Adrenal gland (tissue), 12 donors: ENCODE data around the gene CDK6. TPM values are rescaled to one million over a fixed set of nuclear protein-coding genes. Genes with fewer than 3 reads are reported as not detected.

Experiments used
- DNase-seq, 7 donors: peaks; one replicate each; pipeline ENCODE4 v3.0.0-alpha.2; 2019 to 2020
- H3K27ac ChIP-seq, 5 donors: fragments of 200-600 bp; sonication (generic) in 4 of 5; 1 replicate in 3 of 5; 2 replicates in 2 of 5; pipeline versions ENCODE4 v1.5.1 to v1.8.0; 2016 to 2020; ENCODE audit warnings: mild to moderate bottlenecking in 1 of 5
- H3K27me3 ChIP-seq: fragments of 200-600 bp; 2 replicates; pipeline ENCODE4 v1.8.0; 2021
- H3K36me3 ChIP-seq, 2 donors: fragments of 200-600 bp; replicated peaks in 1 of 2; 1 replicate in 1 of 2; 2 replicates in 1 of 2; pipeline versions ENCODE4 v1.5.1 to v1.8.0; 2018 to 2022
- H3K4me1 ChIP-seq, 2 donors: fragments of 200-600 bp; replicated peaks in 1 of 2; 1 replicate in 1 of 2; 2 replicates in 1 of 2; pipeline versions ENCODE4 v1.5.1 to v1.8.0; 2018 to 2021
- H3K4me3 ChIP-seq, 4 donors: fragments of 200-600 bp; sonication (generic) in 3 of 4; one replicate each; pipeline ENCODE4 v1.5.1; 2016 to 2018
- H3K9me3 ChIP-seq, 3 donors: fragments of 200-600 bp; sonication (generic) in 1 of 3; replicated peaks in 1 of 3; 1 replicate in 2 of 3; 2 replicates in 1 of 3; pipeline versions ENCODE4 v1.5.1 to v1.8.0; 2016 to 2021
- POLR2A ChIP-seq, 2 donors: fragments of 450-650 bp; IDR thresholded peaks; one replicate each; pipeline ENCODE4 v1.6.1; 2017; ENCODE audit warnings: antibody characterized with exemption in 2 of 2, mild to moderate bottlenecking in 2 of 2, moderate library complexity in 1 of 2
- WGBS, 4 donors: extraction: QIAGEN DNeasy Blood & Tissue Kit in 2 of 4; methylation state at CpG; one replicate each; pipeline versions ENCODE4 v1.1.5 to v1.1.7; 2013 to 2017; 5-methylcytosine and 5-hydroxymethylcytosine counted together
- intact Hi-C, 2 donors: fragments of 100-400 bp; cut with DNase I; formaldehyde crosslinking; loops; one replicate each; pipeline versions ENCODE4 v1.14.1 to v1.15.0; 2022 to 2023
- polyA plus RNA-seq, 3 donors: library from polyadenylated mRNA; stranded (reverse); fragments of 200-250 nt in 2 of 3; fragments of 350-450 nt in 1 of 3; fragmentation: Illumina TruSeq in 1 of 3; extraction: RNeasy Lipid Tissue Mini Kit (QIAGEN cat#74804) in 1 of 3; gene quantifications; one replicate each; pipeline ENCODE4 v1.2.3, GENCODE V29; 2013 to 2014
- total RNA-seq, 9 donors: library from RNA; depleted of rRNA in 4 of 9; stranded (reverse); fragments of >200 nt in 4 of 9; fragments of 120-200 nt in 1 of 9; fragmentation: NEBNext Ultra II Directional in 1 of 9; extraction: Animal tissue kit (Norgen Biotek cat#: 25700) in 1 of 9; gene quantifications; one replicate each; pipeline versions ENCODE4 v1.1.0 to v1.2.4, GENCODE V29; 2013 to 2023
- TF ChIP-seq, protein P1 (sequence below), 6 experiments: fragments of 450-650 bp in 4 of 6; fragments of 200-600 bp in 2 of 6; sonication (generic) in 1 of 6; IDR thresholded peaks; 1 replicate in 5 of 6; 2 replicates in 1 of 6; pipeline versions ENCODE4 v1.5.1 to v1.8.0; 2016 to 2021; ENCODE audit warnings: antibody characterized with exemption in 6 of 6, mild to moderate bottlenecking in 2 of 6, moderate library complexity in 1 of 6
- donor health status: healthy with polysubstance abuse.
- donor health status: Bipolar disorder and iron deficiency.
- donor health status: DM: yes; HTN: yes; CAD: no.
- donor health status: DM: no; HTN: no; CAD: no.
- donor health status: DM: no; HTN: no; CAD: no.
- donor health status: DM: yes; HTN: yes; CAD: no.

The CDK6 gene
- total and polyA plus RNA-seq, 12 donors: 2.5 to 151 (median 33.4) TPM

DNA sequence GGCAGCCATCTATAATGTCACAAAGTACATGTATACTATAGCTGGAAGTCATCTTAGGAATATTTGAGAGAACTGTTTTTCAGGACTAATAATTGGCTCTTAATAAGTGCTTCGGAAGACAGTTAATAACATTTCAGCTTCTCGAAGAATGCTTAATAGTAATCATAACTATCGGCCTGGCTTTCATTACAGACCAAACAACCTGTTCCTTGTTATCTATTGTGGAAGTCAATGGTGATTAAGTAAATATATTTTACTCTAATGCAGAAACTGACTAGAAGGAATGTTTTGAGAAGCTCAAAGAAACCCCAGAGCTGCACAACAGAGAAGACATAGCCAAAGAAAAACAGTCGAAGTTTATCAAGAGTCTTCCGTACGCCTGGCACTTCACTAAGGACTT, 139.4 kb downstream of the CDK6 start:
- Histone ChIP-seq H3K9me3 (no peaks in the 10 kb centered on the region), H3K4me1 (peaks cover 26 to 55% of the 10 kb centered on the region in 2 donors), H3K36me3 (no peaks in the 10 kb centered on the region), H3K4me3 (no peak overlapping the region), H3K27ac (peak overlapping the region in 3 of 5 donors; percentile 87 to 90 (median 90)), H3K27me3 (no peaks in the 10 kb centered on the region)
- TF ChIP-seq, protein P1, sequence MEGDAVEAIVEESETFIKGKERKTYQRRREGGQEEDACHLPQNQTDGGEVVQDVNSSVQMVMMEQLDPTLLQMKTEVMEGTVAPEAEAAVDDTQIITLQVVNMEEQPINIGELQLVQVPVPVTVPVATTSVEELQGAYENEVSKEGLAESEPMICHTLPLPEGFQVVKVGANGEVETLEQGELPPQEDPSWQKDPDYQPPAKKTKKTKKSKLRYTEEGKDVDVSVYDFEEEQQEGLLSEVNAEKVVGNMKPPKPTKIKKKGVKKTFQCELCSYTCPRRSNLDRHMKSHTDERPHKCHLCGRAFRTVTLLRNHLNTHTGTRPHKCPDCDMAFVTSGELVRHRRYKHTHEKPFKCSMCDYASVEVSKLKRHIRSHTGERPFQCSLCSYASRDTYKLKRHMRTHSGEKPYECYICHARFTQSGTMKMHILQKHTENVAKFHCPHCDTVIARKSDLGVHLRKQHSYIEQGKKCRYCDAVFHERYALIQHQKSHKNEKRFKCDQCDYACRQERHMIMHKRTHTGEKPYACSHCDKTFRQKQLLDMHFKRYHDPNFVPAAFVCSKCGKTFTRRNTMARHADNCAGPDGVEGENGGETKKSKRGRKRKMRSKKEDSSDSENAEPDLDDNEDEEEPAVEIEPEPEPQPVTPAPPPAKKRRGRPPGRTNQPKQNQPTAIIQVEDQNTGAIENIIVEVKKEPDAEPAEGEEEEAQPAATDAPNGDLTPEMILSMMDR (IDR thresholded peaks at IDR 0.05): no peak
- TF ChIP-seq POLR2A (IDR thresholded peaks at IDR 0.05): no peak
- 75 to 84% (median 79%) methylated on average over 6 of the region's 6 CpGs for WGBS, 4 donors
- no peak for DNase-seq
- intact Hi-C loops: no loop called here

DNA sequence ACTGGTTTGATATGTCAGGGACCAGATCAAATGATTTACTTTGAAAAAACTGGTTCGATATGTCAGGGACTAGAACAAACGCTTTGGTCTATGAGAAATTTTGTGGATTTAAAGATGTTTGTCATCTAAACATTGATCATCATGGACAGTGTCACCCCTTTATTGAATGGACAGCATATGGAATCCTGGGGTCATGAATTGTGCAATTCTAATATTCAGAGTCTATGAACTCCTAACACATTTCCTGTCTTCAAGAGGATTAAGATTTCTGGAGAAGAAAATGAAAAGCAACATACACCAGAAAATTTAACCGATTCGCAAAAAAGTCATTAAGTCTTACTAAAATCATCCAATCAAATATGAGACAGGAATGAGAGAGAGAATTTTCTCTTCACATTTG, 139.8 kb downstream of the CDK6 start:
- 68 to 75% (median 71%) methylated on average over 4 of the region's 4 CpGs for WGBS, 4 donors
- Histone ChIP-seq H3K4me1 (peaks cover 26 to 57% of the 10 kb centered on the region in 2 donors), H3K36me3 (no peaks in the 10 kb centered on the region), H3K9me3 (no peaks in the 10 kb centered on the region), H3K4me3 (no peak overlapping the region), H3K27me3 (no peaks in the 10 kb centered on the region), H3K27ac (peak overlapping the region in 4 of 5 donors; percentile 75 to 90 (median 88))
- DNase-seq: no peak
- no peak for TF ChIP-seq POLR2A (IDR thresholded peaks at IDR 0.05)
- TF ChIP-seq, protein P1 (IDR thresholded peaks at IDR 0.05): no peak
- intact Hi-C loops: no loop called here

DNA sequence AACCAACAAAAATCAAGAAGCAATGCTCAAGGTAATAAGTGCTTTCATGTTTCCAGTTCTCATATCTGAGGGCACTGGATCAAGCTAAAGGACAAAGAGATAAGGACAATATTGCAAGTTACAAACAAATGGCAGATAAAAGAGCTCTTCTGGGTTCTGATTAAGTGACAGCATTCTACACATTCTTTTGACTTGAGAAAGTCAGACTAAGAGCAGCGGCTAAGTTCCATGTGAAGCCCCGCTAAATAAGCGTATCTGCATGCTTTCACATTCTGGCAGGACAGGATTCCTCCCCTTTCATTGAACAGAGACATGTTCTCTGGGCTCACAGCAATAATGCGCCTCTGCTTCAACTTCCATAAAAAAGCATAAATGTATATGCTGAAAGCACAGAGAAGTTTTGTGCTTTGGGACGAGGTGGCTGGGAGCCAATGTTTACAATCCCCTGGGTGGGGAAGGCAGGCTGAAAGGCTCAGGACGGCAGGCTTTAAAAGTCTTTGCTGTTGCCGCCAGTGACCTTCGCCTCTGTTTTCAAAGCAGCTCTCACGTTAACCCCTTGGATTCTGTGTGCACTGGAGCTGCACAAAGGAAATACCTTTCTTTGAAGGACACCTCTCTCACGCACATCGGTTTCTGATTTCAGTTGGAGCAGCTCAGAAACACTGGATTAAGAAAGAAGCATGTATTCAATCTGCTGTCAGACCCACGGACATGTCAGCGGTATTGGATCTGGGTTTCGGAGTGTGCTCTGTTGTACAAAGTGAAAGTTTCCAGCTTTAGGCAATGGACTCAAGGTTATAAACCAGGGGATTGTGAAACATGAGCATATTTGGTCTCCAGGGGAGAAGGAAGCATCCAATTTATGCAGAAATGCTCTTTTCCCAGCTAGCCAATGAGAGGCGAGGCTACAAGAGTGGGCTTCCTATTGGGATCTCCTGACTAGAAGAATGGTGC, 140.8 kb downstream of the CDK6 start:
- 9 to 14% (median 12%) methylated on average over 12 to 15 of the region's 15 CpGs for WGBS, 4 donors
- peak; percentile 49 to 77 (median 66) for DNase-seq
- Histone ChIP-seq H3K9me3 (no peaks in the 10 kb centered on the region), H3K27me3 (no peaks in the 10 kb centered on the region), H3K4me3 (peak overlapping the region in 3 of 4 donors; percentile 14 to 53 (median 42)), H3K36me3 (no peaks in the 10 kb centered on the region), H3K4me1 (peaks cover 26 to 67% of the 10 kb centered on the region in 2 donors), H3K27ac (peak overlapping the region; percentile 6 to 90 (median 87))
- intact Hi-C loops: no loop called here
- TF ChIP-seq POLR2A (IDR thresholded peaks at IDR 0.05): peak; percentile 22 to 64
- TF ChIP-seq, protein P1 (IDR thresholded peaks at IDR 0.05): peak in 1 of 6 experiments; percentile 8

DNA sequence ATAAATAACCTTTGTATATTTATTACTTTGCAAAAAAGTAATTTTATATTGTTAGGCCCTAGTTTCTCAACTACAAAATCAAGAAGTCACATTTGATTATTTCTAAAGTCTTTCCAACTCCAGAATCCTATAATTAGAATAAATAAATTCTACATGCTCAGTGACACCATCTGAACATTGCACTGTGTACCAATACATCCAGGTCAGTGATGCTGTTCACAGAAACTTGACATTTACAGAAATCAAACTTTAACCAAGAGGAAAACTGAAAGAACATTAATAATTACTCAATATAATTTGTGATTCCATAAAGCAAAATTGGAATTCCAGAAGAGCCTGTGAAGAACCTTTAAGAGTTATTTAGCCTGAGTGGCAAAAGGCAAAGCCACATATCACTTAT, 142.2 kb downstream of the CDK6 start:
- TF ChIP-seq POLR2A (IDR thresholded peaks at IDR 0.05): no peak
- TF ChIP-seq, protein P1 (IDR thresholded peaks at IDR 0.05): no peak
- no peak for DNase-seq
- intact Hi-C loops: loop anchor here in 1 of 2 donors (5.0 kb wide), 1 partner anchor 138 kb away; no protein-coding TSS in a partner anchor
- Histone ChIP-seq H3K27me3 (no peaks in the 10 kb centered on the region), H3K9me3 (no peaks in the 10 kb centered on the region), H3K27ac (peak overlapping the region in 2 of 5 donors; percentile 87 to 90), H3K4me3 (no peak overlapping the region), H3K36me3 (no peaks in the 10 kb centered on the region), H3K4me1 (peaks cover 26 to 60% of the 10 kb centered on the region in 2 donors)
